H4 (cell line): ENCODE data around the gene FTCD. TPM values are rescaled to one million over a fixed set of nuclear protein-coding genes. Genes with fewer than 3 reads are reported as not detected.
"Not testable (repeated sequence)": the region's sequence is repeated elsewhere in the genome, so short reads cannot be mapped to it uniquely, and the experiment has no call there.

Experiments
- DNase-seq: peaks from one replicate; pipeline ENCODE4 v3.0.0-alpha.2; 2015; ENCODE audit warnings: low spot score
- total RNA-seq: library from RNA; depleted of rRNA; stranded (reverse); fragments of >200 nt; shearing (Covaris generic); gene quantifications from 2 replicates; pipeline ENCODE4 v1.2.3, GENCODE V29; 2014

The FTCD gene
- total RNA-seq, 1 experiment from 2014 or later = 0.41 TPM

DNA sequence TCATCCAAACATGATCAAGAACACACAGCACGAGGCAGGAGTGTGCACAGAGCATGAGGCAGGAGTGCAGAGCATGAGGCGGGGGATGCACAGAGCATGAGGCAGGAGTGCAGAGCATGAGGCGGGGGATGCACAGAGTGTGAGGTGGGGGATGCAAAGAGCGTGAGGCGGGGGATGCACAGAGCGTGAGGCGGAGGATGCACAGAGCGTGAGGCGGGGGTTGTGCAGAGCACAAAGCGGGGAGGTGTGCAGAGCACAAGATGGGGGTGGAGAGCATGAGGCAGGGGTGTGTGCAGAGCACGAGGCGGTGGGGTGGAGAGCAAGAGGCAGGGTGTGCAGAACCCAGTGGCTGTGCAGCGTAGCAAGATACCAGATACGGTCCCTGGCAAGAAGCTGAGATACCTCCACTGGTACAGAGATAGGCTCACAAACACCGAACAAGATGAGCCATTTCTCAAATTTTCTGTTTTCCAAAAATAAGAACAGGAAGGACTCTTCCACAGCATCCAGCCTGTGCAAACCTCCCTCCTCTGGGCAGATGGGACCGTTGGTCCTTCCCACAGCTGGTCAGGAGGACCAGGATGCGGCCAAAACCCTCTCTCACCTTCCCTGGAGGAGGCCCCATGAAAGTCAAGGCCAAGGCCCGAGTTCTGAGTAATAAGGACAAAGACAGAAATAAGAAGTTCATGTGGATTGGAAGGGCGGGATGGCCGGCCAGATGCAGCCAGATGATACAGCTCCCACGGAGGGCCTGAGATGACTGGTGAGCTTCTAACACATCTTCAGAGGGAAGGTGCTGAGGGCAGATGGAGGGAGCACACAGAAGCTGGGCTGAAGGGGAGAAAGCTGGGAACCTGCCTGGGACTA is 16.9 kb upstream of the FTCD start:
- DNase-seq = no peak

DNA sequence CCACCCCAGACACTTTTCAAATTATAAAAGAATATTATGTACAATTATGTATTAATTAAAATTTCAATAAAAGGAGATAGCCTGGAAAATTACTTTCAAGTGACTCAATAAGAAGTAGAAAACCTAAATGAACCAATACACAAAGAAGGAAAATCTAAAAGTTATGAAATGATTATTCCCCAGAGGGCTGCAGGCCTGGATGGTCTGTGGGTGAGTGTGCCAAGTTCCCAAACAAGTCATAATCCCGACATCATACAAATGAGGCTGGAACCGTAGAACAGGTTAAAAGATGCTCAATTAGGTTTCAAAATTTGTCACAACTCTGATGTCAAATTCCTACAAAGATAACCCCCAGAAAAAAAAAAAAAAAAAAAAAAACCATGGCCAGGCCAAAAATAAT is 16.2 kb upstream of the FTCD start:
- DNase-seq = no peak

DNA sequence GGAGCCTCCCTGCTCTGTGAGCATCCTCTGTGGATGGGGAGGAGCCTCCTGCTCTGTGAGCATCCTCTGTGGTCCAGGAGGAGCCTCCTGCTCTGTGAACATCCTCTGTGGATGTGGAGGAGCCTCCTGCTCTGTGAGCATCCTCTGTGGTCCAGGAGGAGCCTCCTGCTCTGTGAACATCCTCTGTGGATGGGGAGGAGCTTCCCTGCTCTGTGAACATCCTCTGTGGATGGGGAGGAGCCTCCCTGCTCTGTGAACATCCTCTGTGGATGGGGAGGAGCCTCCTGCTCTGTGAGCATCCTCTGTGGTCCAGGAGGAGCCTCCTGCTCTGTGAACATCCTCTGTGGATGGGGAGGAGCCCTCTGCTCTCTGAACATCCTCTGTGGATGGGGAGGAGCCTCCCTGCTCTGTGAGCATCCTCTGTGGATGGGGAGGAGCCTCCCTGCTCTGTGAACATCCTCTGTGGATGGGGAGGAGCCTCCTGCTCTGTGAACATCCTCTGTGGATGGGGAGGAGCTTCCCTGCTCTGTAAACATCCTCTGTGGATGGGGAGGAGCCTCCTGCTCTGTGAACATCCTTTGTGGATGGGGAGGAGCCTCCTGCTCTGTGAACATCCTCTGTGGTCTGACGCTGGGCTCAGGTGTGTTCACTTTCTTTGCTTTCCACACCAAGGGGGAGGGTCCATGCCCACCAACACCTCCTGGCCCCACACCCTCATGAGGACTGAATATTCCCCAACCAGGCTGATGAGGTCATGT is 15.2 kb upstream of the FTCD start:
- DNase-seq = not testable (repeated sequence)

DNA sequence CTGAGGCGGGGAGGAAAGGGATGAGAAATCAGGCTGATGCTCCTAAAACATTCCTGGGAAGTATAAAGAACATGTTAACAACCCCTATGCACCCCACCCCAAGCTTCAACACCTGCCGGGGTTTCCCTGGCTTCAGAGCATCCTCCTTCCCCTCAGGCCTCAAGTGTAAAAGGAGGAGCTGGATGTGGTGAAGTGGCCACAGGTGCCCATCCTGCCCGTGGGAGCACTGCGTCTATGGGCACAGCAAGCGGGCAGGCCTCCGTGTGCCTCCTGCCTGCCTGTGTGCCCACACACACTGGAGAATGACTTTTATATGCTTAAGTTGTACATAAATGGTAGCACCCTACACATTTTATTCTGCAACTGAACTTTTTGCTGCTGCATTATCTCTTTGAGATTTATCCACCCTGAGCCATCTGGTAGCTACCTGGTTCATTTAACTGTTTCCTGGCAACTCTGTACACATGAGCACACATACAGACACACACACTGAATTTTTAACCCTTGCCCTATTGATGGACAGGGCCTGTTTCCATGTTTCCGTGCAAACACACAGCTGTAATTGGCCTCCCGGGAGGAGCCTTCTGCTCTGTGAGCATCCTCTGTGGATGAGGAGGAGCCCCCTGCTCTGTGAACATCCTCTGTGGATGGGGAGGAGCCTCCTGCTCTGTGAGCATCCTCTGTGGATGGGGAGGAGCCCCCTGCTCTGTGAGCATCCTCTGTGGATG is 13.4 kb upstream of the FTCD start:
- DNase-seq = no peak

DNA sequence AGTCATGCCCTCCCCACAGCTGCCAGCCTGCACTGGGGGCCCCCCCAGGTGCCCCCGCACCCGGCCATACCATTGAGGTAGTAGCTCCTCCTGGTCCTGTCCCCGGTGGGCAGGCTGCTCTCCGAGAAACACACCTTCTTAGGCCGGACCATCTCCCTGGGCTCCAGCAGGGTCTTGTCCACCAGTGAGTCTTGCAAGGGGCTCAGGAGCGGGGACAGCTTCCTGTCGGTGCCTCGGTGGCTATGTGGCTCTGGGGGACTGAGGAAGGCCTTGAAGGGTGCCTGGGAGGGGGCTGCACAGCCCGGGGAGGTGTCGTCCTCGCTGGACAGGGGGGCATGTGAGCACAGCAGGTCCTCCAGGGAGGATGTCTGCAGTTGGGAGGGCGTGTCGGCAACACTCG is 12.9 kb upstream of the FTCD start:
- DNase-seq = no peak

DNA sequence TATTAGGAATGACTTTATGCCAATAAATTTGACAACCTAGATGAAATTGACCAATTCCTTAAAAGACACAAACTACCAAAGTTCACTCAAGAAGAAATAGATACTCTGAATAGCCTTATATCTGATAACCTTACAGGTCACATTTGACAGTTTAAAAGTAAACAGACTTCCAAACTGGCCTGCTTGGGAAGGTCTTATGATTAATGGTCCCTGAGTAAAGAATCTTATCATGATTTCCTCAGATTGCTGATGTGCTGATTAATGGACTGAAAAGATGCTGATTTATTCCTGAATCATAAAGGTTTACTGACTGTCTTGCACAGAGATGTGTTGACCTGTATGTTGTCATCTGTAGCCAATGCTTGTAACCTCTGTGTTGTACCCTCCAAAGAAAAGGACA is 9.7 kb upstream of the FTCD start:
- no peak for DNase-seq

DNA sequence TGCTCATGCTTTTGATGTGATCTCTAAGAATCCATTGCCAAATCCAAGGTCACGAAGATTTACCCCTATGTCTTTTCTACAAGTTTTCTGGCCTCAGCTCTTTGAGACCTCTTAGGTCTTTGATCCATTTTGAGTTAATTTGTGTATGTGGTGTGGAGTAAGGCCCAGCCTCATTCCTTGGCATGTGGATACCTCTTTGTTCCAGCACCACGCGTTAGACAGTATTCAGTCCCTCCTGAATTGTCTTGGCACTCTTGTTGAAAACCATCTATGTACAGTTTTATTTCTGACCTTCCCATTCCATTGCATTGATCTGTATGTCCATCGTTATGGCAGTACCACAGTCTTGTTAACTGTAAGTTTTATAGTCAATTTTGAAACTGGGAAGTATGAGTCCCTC is 8.0 kb upstream of the FTCD start:
- DNase-seq = no peak

DNA sequence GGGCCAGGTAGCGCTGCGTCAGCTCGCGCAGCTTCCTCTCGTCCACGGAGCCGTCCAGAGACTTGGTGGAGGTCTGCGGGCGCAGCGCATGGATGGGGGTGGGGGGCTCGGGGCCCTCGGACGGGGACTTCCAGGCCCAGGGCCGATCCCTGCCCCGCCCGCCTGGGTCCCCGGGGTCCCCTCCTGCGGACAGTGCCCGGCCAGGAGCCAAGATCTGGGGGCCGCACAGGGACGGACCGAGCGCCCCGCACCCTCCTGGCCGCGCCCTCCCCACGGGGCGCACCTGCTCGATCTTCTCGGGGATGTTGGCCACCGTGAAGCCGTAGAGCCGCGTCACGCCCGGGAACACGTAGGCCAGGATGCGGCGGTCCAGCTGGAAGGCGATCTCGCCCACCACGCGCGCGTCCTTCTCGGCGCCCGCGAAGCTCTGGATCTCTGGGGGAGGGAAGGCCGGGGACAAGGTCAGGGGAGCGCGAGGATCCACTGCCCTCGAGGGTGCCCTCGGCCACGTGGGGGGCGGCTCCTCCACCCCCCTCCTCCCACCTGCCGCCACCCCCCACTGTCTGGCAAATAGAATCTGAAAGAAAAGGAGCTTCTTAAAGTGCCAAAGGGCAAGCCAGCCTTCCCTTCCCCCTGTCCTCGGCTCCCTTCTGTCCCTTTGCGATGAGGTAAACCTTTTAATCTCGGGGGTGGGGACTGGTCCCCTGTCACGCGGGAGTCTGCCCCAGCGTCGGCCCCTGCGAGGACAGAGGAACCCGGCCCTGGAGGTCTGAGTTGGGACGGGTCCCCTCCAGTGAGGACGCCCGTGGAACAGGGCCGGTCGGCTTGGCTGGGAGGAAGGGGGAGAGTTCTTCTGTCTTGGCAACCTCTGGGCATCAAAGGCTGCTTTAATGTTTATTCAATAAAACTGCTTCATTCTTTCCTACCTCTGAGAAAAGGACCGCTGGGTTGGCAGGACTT is 6.5 kb upstream of the FTCD start:
- DNase-seq = no peak

DNA sequence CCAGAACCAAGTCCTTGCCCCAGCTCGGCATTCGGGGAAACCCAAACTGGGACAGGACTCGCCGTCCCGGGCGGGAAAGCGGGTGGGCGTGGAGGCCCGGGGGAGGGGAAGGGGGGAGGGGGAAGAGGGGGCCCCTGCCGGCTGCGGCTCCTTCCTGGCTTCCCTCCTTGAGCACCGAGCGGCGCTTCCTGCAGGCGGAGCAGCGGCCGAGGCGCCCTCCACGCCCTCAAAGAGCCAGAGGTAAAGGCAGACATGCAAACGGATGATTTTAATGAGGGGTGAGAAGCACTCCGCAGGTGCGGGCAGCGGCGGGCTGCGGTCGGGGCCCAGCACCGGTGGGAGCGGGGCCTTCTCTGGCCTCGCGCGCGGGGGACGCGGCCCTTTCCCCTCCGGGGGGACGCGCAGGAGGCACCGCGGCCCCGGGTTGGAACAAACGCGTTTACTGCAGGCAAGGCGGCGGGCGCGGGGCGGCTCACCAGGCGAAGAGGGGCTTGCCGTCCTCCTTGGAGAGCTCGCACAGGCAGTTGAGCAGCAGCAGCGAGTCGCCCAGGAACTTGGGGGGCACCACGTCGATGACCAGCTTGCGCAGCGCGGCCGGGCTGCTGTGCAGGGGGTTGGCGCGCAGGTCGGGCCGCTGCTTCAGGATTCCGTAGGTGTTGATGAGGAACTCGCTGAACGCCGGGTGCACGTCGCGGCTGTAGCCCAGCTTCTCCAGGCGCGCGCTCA is 5.7 kb upstream of the FTCD start:
- DNase-seq = no peak

DNA sequence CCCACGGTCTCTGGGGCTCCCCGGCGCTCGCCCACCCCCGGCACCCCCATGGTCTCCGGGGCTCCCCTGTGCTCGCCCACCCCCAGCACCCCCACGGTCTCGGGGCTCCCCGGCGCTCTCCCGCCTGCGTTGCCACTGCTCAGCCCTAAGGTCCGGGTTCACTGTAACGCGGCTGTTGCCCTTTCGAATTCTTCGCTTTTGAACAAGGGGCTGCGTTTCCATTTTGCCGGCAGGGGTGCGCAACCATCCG is 5.2 kb upstream of the FTCD start:
- no peak for DNase-seq

DNA sequence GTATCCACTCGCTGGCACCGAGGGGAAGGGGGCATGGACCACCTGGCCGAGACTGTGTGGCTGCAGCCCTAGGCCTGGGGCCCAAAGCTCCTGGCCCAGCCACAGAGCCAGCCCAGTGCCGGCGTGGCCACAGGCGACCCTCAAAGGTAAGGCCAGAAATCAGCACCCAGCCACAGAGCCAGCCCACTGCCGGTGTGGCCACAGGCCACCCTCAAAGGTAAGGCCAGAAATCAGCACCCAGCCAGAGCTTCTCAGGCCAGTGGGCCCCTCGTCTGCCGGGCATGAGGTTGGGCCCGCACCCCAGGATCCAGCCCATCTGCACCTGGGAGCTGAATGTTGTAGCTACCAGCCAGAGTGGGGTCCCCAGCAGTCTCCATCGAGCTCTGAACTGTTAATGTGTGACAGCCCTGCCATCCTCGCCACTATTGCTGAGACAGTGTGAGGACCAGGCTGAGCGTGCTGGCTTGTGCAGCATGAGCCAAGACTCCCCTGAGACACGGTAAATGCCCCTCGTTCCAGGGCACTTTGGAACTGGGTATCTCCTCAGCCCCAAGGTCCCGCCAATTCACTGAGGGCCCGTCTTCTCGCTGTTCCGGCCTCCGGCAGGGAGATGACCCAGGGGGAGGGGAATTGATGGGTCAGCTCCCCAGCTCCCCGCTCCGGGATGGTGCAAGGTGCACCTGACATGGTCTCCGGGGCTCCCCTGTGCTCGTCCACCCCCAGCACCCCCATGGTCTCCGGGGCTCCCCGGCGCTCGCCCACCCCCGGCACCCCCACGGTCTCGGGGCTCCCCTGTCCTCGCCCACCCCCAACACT is 4.7 kb upstream of the FTCD start:
- DNase-seq = no peak

DNA sequence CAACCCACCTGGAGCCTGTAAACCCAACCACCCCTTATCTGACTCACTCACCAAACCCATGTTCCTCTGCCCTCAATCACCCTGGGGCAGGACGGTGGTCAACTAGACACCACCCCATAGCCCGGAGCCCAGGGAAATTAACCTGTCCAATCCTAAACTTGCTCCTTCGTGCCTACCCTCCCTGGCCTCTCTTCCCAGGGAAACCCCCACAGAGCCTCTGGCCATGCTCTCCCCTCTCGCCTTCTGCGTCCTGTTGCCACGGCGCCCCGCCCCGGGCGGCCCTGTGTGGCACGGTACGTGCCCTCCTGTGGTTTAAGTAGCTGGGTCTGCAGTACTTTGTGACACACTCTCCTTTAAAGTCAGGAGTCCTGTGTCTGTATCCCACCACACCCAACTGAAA is 4.0 kb upstream of the FTCD start:
- DNase-seq = no peak

DNA sequence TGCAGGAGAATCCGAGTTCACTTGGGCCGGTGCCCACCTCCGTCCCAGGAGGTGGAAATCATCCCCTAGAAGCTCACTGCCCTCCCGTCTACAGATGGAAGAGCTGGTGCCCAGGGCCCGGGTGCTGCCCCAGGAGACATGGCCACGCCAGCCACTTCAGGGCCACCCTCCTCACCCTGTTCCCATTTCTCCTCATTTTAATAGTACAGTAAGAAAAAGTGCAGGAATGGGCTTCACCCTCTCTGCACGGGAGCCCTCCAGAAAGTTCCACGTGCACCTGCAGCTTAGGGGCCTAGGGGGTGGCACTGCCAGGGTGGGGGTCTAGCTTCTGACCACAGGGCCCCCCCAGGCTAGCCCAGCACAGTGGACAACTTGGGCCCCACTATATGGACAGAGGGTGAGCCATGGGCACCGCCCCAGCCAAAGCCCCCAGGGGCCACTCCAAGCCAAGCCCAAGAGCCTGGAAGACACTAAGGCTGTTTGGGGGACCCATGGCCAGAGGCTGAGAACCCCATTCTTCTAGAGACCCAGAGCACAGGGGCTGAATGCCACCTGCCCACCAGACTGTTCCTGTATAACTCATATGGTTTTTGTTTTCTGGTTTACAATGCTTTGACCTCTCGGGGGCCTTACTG is 3.4 kb upstream of the FTCD start:
- DNase-seq = no peak

DNA sequence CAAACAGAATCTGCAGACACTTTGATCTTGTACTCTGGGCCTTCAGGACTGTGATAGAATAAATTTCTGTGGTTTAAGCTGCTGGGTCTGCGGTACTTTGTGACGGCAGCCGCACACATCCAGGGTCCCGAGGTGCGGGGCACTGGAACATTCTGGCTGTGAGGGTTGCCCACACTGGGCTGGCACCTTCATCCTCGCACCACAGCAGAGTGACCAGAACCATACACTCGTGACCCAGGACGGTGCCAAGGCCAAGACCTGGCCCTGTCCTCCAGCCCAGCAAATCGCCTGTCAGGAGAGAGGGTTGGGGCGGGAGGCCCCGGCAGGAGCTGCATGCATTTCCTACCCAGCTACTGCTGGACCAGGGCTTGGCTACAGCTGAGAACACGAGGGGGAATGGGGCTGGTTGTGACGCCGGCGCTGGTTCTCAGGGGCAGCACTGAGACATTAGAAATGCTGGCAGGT is 2.6 kb upstream of the FTCD start:
- no peak for DNase-seq

DNA sequence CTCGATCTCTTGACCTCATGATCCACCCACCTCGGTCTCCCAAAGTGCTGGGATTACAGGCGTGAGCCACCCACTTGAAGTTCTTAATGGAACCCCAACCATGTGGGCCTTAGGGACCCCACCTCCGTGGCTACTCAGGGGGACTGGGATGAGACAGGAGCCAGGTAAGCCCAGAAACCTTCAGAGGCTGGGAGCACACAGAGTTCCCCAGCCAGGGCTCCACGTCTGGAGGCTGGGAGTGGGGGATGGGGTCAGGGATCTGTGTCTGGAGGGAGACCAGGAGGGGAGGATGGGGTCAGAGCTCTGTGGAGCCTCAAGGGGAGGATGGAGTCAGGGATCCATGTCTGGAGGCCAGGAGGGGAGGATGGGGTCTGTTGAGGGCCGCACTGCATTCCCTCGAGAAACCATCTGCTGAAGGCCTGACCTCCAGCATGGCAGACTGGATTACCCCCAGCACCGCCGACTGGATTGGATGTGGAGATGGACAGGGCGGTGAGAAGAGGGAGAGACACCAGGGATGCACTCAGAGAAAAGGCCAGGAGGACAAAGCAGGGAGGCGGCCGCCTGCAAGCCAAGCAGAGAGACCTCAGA is 2.1 kb upstream of the FTCD start:
- no peak for DNase-seq

DNA sequence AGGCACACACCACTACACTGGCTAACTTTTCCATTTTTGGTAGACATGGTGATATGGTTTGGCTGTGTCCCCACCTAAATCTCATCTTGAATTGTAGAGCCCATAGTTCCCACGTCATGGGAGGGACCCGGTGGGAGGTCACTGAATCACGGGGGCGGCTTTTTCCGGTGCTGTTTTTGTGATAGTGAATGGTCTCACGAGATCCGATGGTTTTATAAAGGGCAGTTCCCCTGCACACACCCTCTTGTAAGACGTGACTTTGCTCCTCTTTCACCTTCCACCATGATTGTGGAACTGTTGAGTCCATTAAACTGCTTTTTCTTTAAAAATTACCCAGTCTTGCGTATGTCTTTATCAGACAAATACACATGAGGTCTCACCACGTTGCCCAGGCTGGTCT is 1.3 kb upstream of the FTCD start:
- no peak for DNase-seq

DNA sequence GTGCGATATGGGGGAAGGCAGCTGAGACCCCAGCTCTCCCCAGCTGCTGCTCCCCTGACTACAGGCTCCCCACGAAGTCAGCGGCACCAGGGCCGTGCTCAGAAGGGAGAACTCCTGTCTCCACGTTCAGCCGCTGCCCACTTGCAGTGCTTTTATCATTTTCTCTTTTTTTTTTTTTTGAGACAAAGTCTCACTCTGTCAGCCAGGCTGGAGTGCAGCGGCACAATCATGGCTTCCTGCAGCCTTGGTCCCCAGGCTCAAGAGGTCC is 933 bp upstream of the FTCD start:
- DNase-seq = no peak

DNA sequence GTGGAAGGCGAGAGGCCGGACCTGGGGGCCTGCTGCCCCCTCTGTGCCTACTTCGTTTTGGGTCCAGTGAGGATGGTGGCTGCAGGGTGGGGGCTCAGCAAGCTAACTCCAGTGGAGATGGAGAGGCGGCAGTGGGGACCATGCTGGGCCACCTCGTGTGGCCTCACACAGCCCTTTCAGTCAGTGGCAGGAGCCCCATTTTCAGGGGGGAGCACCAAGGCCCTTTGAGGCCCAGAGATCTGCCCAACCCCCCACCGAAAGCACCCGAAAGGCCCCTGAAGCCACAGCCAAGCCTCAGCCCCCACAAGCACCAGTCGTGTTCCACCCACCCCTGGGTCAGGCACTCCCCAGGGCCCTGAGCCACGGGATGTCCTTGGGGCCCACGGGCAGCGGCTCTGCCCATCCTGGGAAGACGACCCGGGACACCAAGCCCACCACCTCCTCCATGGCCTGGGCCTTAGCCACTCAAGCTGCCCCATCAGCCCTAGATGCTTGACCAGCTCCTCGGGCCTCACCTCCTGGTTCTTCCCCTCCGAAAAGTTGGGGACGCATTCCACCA is 345 bp downstream of the FTCD start:
- no peak for DNase-seq
